ENCODE measurements around the gene MSLN. TPM values are rescaled to one million over a fixed set of nuclear protein-coding genes. Genes with fewer than 3 reads are reported as not detected.
"Not testable (repeated sequence)": the region's sequence is repeated elsewhere in the genome, so short reads cannot be mapped to it uniquely, and the experiment has no call there.

MSLN gene
- total RNA-seq, 1 donor, result under 0.01 TPM

- Histone ChIP-seq H3K36me3 (ENCODE audit: insufficient read depth, low read length) (peaks cover 4% of the 10 kb centered on the region), H4K20me1 (ENCODE audit: insufficient read depth, low read length) (peaks cover 4% of the 10 kb centered on the region), H3K27ac (ENCODE audit: low read depth, low read length) (no peak overlapping the region), H3K4me3 (ENCODE audit: insufficient read depth, low read length) (no peak overlapping the region), H3K9me3 (ENCODE audit: low read depth, low read length) (no peaks in the 10 kb centered on the region), H3K4me1 (ENCODE audit: insufficient read depth, low read length) (peaks cover 12% of the 10 kb centered on the region), H3K4me2 (ENCODE audit: insufficient read depth, low read length) (no peak overlapping the region), H3K79me2 (ENCODE audit: insufficient read depth, low read length) (peaks cover 8% of the 10 kb centered on the region), H3K27me3 (ENCODE audit: insufficient read depth, low read length) (no peaks in the 10 kb centered on the region), H2AFZ (ENCODE audit: low read length) (no peak overlapping the region)
- no peak for DNase-seq (ENCODE audit: insufficient read length, low spot score, missing footprints)
- TF ChIP-seq CTCF (IDR thresholded peaks at IDR 0.05; ENCODE audit: extremely low read depth, low read depth, low read length), result no peak
Observed at GRCh38 chr16:741986-742629, 18.4 kb upstream of the MSLN start.

- H3K4me1 ChIP-seq (ENCODE audit: insufficient read depth, low read length), result peaks cover 12% of the 10 kb centered on the region
- H2AFZ ChIP-seq (ENCODE audit: low read length); H3K9me3 ChIP-seq (ENCODE audit: low read depth, low read length); H4K20me1 ChIP-seq (ENCODE audit: insufficient read depth, low read length); H3K4me3 ChIP-seq (ENCODE audit: insufficient read depth, low read length); H3K4me2 ChIP-seq (ENCODE audit: insufficient read depth, low read length); H3K27ac ChIP-seq (ENCODE audit: low read depth, low read length); H3K79me2 ChIP-seq (ENCODE audit: insufficient read depth, low read length); DNase-seq (ENCODE audit: insufficient read length, low spot score, missing footprints); H3K27me3 ChIP-seq (ENCODE audit: insufficient read depth, low read length); H3K36me3 ChIP-seq (ENCODE audit: insufficient read depth, low read length): not testable (repeated sequence)
Observed at GRCh38 chr16:742894-743293, 17.6 kb upstream of the MSLN start.

GRCh38 chr16:743794-744500 lies 16.6 kb upstream of the MSLN start:
- H3K4me1 ChIP-seq (ENCODE audit: insufficient read depth, low read length), result peaks cover 12% of the 10 kb centered on the region
- no peak for DNase-seq (ENCODE audit: insufficient read length, low spot score, missing footprints)
- H3K36me3 ChIP-seq (ENCODE audit: insufficient read depth, low read length), result no peaks in the 10 kb centered on the region
- no peak overlapping the region for H3K4me2 ChIP-seq (ENCODE audit: insufficient read depth, low read length)
- H3K4me3 ChIP-seq (ENCODE audit: insufficient read depth, low read length), result no peak overlapping the region
- H3K79me2 ChIP-seq (ENCODE audit: insufficient read depth, low read length), result peaks cover 8% of the 10 kb centered on the region
- H4K20me1 ChIP-seq (ENCODE audit: insufficient read depth, low read length), result peaks cover 4% of the 10 kb centered on the region
- TF ChIP-seq CTCF (IDR thresholded peaks at IDR 0.05; ENCODE audit: extremely low read depth, low read depth, low read length), result no peak
- no peak overlapping the region for H2AFZ ChIP-seq (ENCODE audit: low read length)
- H3K9me3 ChIP-seq (ENCODE audit: low read depth, low read length), result no peaks in the 10 kb centered on the region
- H3K27me3 ChIP-seq (ENCODE audit: insufficient read depth, low read length), result no peaks in the 10 kb centered on the region
- H3K27ac ChIP-seq (ENCODE audit: low read depth, low read length), result no peak overlapping the region

- Histone ChIP-seq H3K4me3 (ENCODE audit: insufficient read depth, low read length) (no peak overlapping the region), H3K27ac (ENCODE audit: low read depth, low read length) (no peak overlapping the region), H4K20me1 (ENCODE audit: insufficient read depth, low read length) (no peaks in the 10 kb centered on the region), H3K36me3 (ENCODE audit: insufficient read depth, low read length) (no peaks in the 10 kb centered on the region), H3K4me2 (ENCODE audit: insufficient read depth, low read length) (no peak overlapping the region), H3K27me3 (ENCODE audit: insufficient read depth, low read length) (no peaks in the 10 kb centered on the region), H3K79me2 (ENCODE audit: insufficient read depth, low read length) (no peaks in the 10 kb centered on the region), H3K9me3 (ENCODE audit: low read depth, low read length) (no peaks in the 10 kb centered on the region), H3K4me1 (ENCODE audit: insufficient read depth, low read length) (peaks cover 4% of the 10 kb centered on the region), H2AFZ (ENCODE audit: low read length) (no peak overlapping the region)
- no peak for TF ChIP-seq CTCF (IDR thresholded peaks at IDR 0.05; ENCODE audit: extremely low read depth, low read depth, low read length)
- no peak for DNase-seq (ENCODE audit: insufficient read length, low spot score, missing footprints)
Observed at GRCh38 chr16:745739-746138, 14.8 kb upstream of the MSLN start.

All from osteoblast (primary cell).